Fibroblast of lung (primary cell): Measurements from ENCODE around the gene LYRM2. TPM values are rescaled to one million over a fixed set of nuclear protein-coding genes. Genes with fewer than 3 reads are reported as not detected.

Source experiments
- DNase-seq, 2 donors: peaks; one replicate each; pipeline versions ENCODE4 v3.0.0 to v3.0.0-alpha.2; 2010; ENCODE audit warnings: low read depth in 2 of 2
- H2AFZ ChIP-seq: 2 replicates; pipeline ENCODE4 v1.5.1; 2012; ENCODE audit warnings: low read length, control low read depth, inconsistent platforms
- H3K27ac ChIP-seq: 2 replicates; pipeline ENCODE4 v1.5.1; 2011; ENCODE audit warnings: low read length, control low read depth; ENCODE audit not compliant: insufficient read depth
- H3K27me3 ChIP-seq: 2 replicates; pipeline ENCODE4 v1.5.1; 2011; ENCODE audit warnings: mild to moderate bottlenecking, low read length; ENCODE audit not compliant: control insufficient read depth, insufficient read depth
- H3K36me3 ChIP-seq: 2 replicates; pipeline ENCODE4 v1.5.1; 2011; ENCODE audit warnings: low read length; ENCODE audit not compliant: control insufficient read depth, insufficient read depth
- H3K4me1 ChIP-seq: 2 replicates; pipeline ENCODE4 v1.5.1; 2011; ENCODE audit warnings: low read length; ENCODE audit not compliant: control insufficient read depth, insufficient read depth; ENCODE audit errors: extremely low read depth
- H3K4me2 ChIP-seq: 2 replicates; pipeline ENCODE4 v1.5.1; 2011; ENCODE audit warnings: low read length, control low read depth; ENCODE audit not compliant: insufficient read depth; ENCODE audit errors: extremely low read depth
- H3K4me3 ChIP-seq, 4 experiments: fragments of 200-600 bp in 1 of 4; sonication (generic) in 1 of 4; replicated peaks in 1 of 4; 2 replicates each; pipeline ENCODE4 v1.5.1; 2011 to 2016; ENCODE audit warnings: low read length in 4 of 4, low read depth in 3 of 4, mild to moderate bottlenecking in 3 of 4, control low read depth in 2 of 4, inconsistent platforms in 1 of 4, mixed read lengths in 1 of 4; ENCODE audit not compliant: insufficient read depth in 1 of 4; ENCODE audit errors: control extremely low read depth in 1 of 4
- H3K79me2 ChIP-seq: 2 replicates; pipeline ENCODE4 v1.5.1; 2012; ENCODE audit warnings: mild to moderate bottlenecking, low read length, inconsistent platforms; ENCODE audit not compliant: control insufficient read depth, insufficient read depth
- H3K9ac ChIP-seq: 2 replicates; pipeline ENCODE4 v1.5.1; 2011; ENCODE audit warnings: mild to moderate bottlenecking, low read length, control low read depth; ENCODE audit not compliant: insufficient read depth
- H3K9me3 ChIP-seq: 2 replicates; pipeline ENCODE4 v1.5.1; 2012; ENCODE audit warnings: low read depth, low read length; ENCODE audit not compliant: control insufficient read depth, insufficient read depth
- H4K20me1 ChIP-seq: 2 replicates; pipeline ENCODE4 v1.5.1; 2011; ENCODE audit warnings: low read length; ENCODE audit not compliant: control insufficient read depth, insufficient read depth; ENCODE audit errors: extremely low read depth
- CTCF ChIP-seq, 2 donors: IDR thresholded peaks in 1 of 2; conservative IDR thresholded peaks in 1 of 2; 1 replicate in 1 of 2; 2 replicates in 1 of 2; pipeline ENCODE4 v1.5.1; 2011 to 2012; ENCODE audit warnings: low read length in 2 of 2, control low read depth in 1 of 2, inconsistent platforms in 1 of 2, low read depth in 1 of 2, mild to moderate bottlenecking in 1 of 2
- EZH2 ChIP-seq: IDR thresholded peaks from 2 replicates; pipeline ENCODE4 v1.5.1; 2012; ENCODE audit warnings: low read length, control low read depth, mild to moderate bottlenecking; ENCODE audit errors: missing control alignments
- polyA plus RNA-seq, 2 donors: library from polyadenylated mRNA; depleted of rRNA in 1 of 2; stranded (reverse) in 1 of 2; unstranded in 1 of 2; fragments of >200 nt; gene quantifications; 2 replicates each; pipeline ENCODE4 v1.2.1, GENCODE V29; 2011 to 2012; ENCODE audit warnings: missing spikeins in 1 of 2
- total RNA-seq: library from RNA; depleted of rRNA; stranded (reverse); fragments of >200 nt; gene quantifications from 2 replicates; pipeline ENCODE4 v1.2.1, GENCODE V29; 2014

The LYRM2 gene
- total and polyA plus RNA-seq, 2 donors (not counting 1 experiment from before 2014, with no cell fraction given) = 27.4 to 66.1 TPM

GRCh38 chr6:89581689-89582088 is 56.9 kb downstream of the LYRM2 start:
- no peak for TF ChIP-seq CTCF (conservative IDR thresholded peaks at IDR 0.05 in 1 of 2, IDR thresholded peaks at IDR 0.05 in 1 of 2; ENCODE audit: low read depth in 1 of 2, low read length in 2 of 2)
- TF ChIP-seq EZH2 = no peak
- no peak for DNase-seq

GRCh38 chr6:89580997-89581666 is 57.4 kb downstream of the LYRM2 start:
- no peak for DNase-seq
- Histone ChIP-seq H3K4me2 (no peak overlapping the region), H3K9me3 (no peaks in the 10 kb centered on the region), H3K79me2 (no peaks in the 10 kb centered on the region), H3K9ac (no peak overlapping the region), H3K4me1 (no peaks in the 10 kb centered on the region), H3K36me3 (no peaks in the 10 kb centered on the region), H4K20me1 (no peaks in the 10 kb centered on the region), H2AFZ (no peak overlapping the region), H3K27me3 (no peaks in the 10 kb centered on the region), H3K27ac (no peak overlapping the region), H3K4me3 (no peak overlapping the region)
- TF ChIP-seq CTCF (conservative IDR thresholded peaks at IDR 0.05 in 1 of 2, IDR thresholded peaks at IDR 0.05 in 1 of 2; ENCODE audit: low read depth in 1 of 2, low read length in 2 of 2) (no peak), EZH2 (no peak)

More at GRCh38 chr6:89581689-89582088, 56.9 kb downstream of the LYRM2 start:
- H3K79me2 ChIP-seq = no peaks in the 10 kb centered on the region
- no peak overlapping the region for H3K27ac ChIP-seq
- H4K20me1 ChIP-seq = no peaks in the 10 kb centered on the region
- H3K4me1 ChIP-seq = no peaks in the 10 kb centered on the region
- H3K27me3 ChIP-seq = no peaks in the 10 kb centered on the region
- H3K9ac ChIP-seq = no peak overlapping the region
- H2AFZ ChIP-seq = no peak overlapping the region
- H3K36me3 ChIP-seq = no peaks in the 10 kb centered on the region
- no peak overlapping the region for H3K4me3 ChIP-seq
- H3K4me2 ChIP-seq = no peak overlapping the region
- H3K9me3 ChIP-seq = no peaks in the 10 kb centered on the region

- DNase-seq = no peak
- no peaks in the 10 kb centered on the region for H3K9me3 ChIP-seq
- no peak overlapping the region for H3K27ac ChIP-seq
- no peak overlapping the region for H3K4me2 ChIP-seq
- no peak for TF ChIP-seq CTCF (conservative IDR thresholded peaks at IDR 0.05 in 1 of 2, IDR thresholded peaks at IDR 0.05 in 1 of 2; ENCODE audit: low read depth in 1 of 2, low read length in 2 of 2)
- TF ChIP-seq EZH2 = no peak
- H3K4me3 ChIP-seq = no peak overlapping the region
- no peaks in the 10 kb centered on the region for H3K79me2 ChIP-seq
- no peaks in the 10 kb centered on the region for H3K27me3 ChIP-seq
- H3K4me1 ChIP-seq = no peaks in the 10 kb centered on the region
- no peaks in the 10 kb centered on the region for H3K36me3 ChIP-seq
- no peak overlapping the region for H2AFZ ChIP-seq
- no peak overlapping the region for H3K9ac ChIP-seq
- H4K20me1 ChIP-seq = no peaks in the 10 kb centered on the region
Observed at GRCh38 chr6:89575562-89575960, 63.0 kb downstream of the LYRM2 start.
